ENCODE results near the gene IFTAP.

IFTAP gene

GRCh38 chr11:36602135-36602534 lies 7.8 kb downstream of the IFTAP start:
- Histone ChIP-seq H3K4me3 (ENCODE audit: severe bottlenecking) (no peak overlapping the region), H3K4me1 (ENCODE audit: insufficient read depth, poor library complexity, severe bottlenecking) (no peaks in the 10 kb centered on the region), H3K27ac (ENCODE audit: poor library complexity, severe bottlenecking) (no peak overlapping the region), H3K9me3 (ENCODE audit: severe bottlenecking) (no peaks in the 10 kb centered on the region), H3K36me3 (ENCODE audit: low read depth) (no peaks in the 10 kb centered on the region), H3K27me3 (ENCODE audit: insufficient read depth, poor library complexity, severe bottlenecking) (no peaks in the 10 kb centered on the region)
- ATAC-seq (ENCODE audit: low read depth) (no peak), DNase-seq (ENCODE audit: low spot score) (no peak)
- no peak for TF ChIP-seq CTCF (IDR thresholded peaks at IDR 0.05; ENCODE audit: poor library complexity, severe bottlenecking)

DNA sequence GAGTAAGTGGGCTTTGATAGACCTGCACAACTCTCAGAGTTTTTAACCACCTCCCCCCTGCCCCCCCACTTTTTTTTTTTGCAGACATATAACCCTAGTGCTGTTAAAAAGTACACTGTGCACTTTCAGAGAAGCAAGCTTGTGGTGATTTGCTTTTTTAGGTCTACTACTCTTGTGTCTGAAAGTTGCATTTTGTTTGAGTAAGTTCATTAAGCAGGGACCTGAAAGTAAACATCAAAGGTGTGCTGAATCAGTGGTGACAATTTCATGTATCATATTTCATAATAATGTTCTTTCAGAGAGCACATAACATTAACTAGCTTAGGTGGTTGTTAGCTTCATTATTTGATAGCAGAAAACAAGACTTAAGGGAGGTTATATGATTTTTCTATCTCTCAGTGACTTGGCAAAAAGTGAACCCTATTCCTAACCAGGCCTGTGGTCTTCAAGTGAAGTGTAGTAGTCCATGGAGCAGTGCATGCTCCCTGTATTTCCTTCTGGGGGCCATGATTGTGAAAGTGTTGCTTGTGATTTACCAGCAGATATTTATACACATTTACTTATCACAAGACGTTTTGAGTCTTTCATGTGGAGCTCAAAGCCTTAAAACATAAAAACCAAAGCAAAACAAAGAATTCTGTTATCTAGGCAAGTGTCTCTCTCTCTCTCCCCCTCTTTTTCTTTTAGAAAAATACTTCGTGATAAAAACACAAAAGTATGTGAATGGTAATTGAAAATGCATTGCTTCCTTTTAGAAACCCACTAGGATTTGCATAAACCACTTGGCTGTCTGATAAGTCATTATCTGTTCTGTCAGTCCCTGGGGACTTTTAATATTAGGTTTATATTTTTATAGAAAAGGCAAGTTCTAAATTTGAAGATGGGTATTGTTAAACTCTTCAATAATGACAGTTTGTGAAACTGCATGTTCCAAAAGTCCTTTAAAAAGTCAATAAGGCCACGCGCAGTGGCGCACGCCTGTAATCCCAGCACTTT lies 11.2 kb downstream of the IFTAP start:
- TF ChIP-seq CTCF (IDR thresholded peaks at IDR 0.05; ENCODE audit: poor library complexity, severe bottlenecking), result no peak
- Histone ChIP-seq H3K4me1 (ENCODE audit: insufficient read depth, poor library complexity, severe bottlenecking) (no peaks in the 10 kb centered on the region), H3K9me3 (ENCODE audit: severe bottlenecking) (no peaks in the 10 kb centered on the region), H3K4me3 (ENCODE audit: severe bottlenecking) (no peak overlapping the region), H3K27ac (ENCODE audit: poor library complexity, severe bottlenecking) (no peak overlapping the region), H3K27me3 (ENCODE audit: insufficient read depth, poor library complexity, severe bottlenecking) (no peaks in the 10 kb centered on the region), H3K36me3 (ENCODE audit: low read depth) (no peaks in the 10 kb centered on the region)
- no peak for ATAC-seq (ENCODE audit: low read depth)
- DNase-seq (ENCODE audit: low spot score), result no peak

- no peak overlapping the region for H3K4me3 ChIP-seq (ENCODE audit: severe bottlenecking)
- DNase-seq (ENCODE audit: low spot score) (no peak), ATAC-seq (ENCODE audit: low read depth) (no peak)
- no peaks in the 10 kb centered on the region for H3K4me1 ChIP-seq (ENCODE audit: insufficient read depth, poor library complexity, severe bottlenecking)
- no peak for TF ChIP-seq CTCF (IDR thresholded peaks at IDR 0.05; ENCODE audit: poor library complexity, severe bottlenecking)
- no peaks in the 10 kb centered on the region for H3K9me3 ChIP-seq (ENCODE audit: severe bottlenecking)
- no peaks in the 10 kb centered on the region for H3K27me3 ChIP-seq (ENCODE audit: insufficient read depth, poor library complexity, severe bottlenecking)
- H3K36me3 ChIP-seq (ENCODE audit: low read depth), result no peaks in the 10 kb centered on the region
- no peak overlapping the region for H3K27ac ChIP-seq (ENCODE audit: poor library complexity, severe bottlenecking)
Measured at GRCh38 chr11:36608491-36609199, 14.3 kb downstream of the IFTAP start.

GRCh38 chr11:36609383-36609782 lies 15.1 kb downstream of the IFTAP start:
- DNase-seq (ENCODE audit: low spot score), result no peak
- Histone ChIP-seq H3K4me1 (ENCODE audit: insufficient read depth, poor library complexity, severe bottlenecking) (no peaks in the 10 kb centered on the region), H3K36me3 (ENCODE audit: low read depth) (no peaks in the 10 kb centered on the region), H3K4me3 (ENCODE audit: severe bottlenecking) (no peak overlapping the region), H3K27ac (ENCODE audit: poor library complexity, severe bottlenecking) (no peak overlapping the region), H3K9me3 (ENCODE audit: severe bottlenecking) (no peaks in the 10 kb centered on the region), H3K27me3 (ENCODE audit: insufficient read depth, poor library complexity, severe bottlenecking) (no peaks in the 10 kb centered on the region)
- no peak for ATAC-seq (ENCODE audit: low read depth)
- TF ChIP-seq CTCF (IDR thresholded peaks at IDR 0.05; ENCODE audit: poor library complexity, severe bottlenecking), result no peak
